HG03280 (cell line): Measurements from ENCODE around the gene BRPF1.

Experiments
- ATAC-seq: cut with Tn5 transposase; IDR thresholded peaks from one replicate; pipeline ENCODE4 v1.9.1; 2021; ENCODE audit warnings: mild to moderate bottlenecking, moderate library complexity; ENCODE audit not compliant: unreplicated experiment

The BRPF1 gene

DNA sequence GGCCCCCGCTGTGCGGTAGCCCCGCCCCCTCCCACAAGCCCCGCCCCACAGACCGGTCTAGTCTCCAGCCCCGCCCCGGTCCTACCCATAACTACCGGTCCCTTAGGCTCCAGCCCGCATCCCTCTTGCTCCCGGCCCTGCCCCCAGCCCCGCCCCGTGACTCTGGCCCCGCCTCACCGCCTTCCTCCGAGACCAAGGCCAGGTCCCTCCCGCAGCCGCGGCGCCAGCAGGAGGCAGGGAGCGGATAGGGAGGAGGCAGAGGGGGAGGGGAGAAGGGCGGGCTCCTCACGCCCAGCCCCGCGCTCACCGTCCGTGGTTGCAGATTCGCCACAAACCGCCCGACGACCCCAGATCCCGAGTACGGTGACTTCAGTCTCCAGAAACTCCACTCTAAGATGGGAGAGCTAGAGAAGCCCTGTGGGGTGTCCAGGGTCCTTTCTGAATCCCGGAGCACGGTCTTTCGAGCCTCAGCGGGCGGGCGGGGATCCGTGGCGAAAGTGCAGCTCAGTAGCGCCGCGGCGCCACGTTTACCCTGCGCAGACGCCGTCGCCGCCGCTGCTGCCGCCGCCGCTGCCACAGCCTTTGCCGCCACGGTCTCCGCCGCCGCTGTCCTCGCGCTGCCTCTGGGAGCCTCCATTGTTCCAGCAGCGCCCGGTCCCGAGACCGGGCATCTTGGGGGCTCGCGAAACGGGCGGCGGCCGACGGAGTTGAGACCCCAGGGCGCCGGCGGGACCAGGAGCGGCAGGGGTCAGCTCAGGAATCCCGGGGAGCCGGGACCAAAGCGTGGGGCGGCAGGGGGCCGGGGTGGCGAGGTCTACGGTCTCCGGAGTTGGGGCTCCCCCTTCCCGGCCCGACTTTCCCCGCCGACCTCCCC, at the start of gene BRPF1:
Gene BRPF1, plus strand, starts transcription at position 530 of the 874 bp plus-strand sequence. CDS start 2,406 bp downstream, outside the sequence.
- ATAC-seq: peak; percentile 96

DNA sequence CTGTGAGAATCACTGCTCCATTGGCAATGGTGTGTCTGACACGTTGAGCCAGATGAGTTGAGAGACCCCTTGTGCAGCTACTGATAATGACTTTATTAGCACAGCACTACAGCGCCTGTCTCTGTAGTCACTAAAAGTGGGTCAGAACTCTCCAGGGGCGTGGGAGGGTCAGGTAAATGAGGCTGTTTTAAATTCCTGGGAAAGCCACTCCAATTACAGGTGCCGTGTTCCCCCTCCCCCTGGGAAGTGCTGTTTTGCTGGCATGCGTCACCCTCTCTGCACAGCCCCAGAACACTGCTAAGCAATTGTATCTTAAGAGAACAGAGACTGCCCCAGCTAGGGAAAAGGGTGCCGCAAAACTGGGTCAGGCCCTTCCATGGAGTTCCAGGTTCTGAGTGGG, 49.4 kb upstream of the BRPF1 start:
- ATAC-seq: no peak

DNA sequence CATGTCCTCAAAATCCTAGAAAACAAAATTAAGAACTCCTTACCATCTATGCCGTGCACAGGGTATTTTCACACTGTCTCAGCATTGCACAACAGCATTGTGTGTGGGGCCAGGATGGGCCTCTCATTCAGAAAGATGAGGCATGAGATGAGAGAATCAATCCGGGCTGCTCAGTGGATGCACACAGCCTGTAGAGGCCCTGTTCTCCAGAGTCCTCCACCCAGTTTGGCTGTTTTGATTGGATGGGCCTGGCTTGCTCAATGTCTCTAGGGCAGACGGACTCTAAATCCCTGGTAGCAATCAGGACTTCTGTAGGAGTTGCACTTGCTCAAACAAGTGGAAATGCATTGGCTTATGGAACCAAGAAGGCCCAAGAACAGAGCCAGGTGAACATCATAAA, 48.1 kb upstream of the BRPF1 start:
- no peak for ATAC-seq

DNA sequence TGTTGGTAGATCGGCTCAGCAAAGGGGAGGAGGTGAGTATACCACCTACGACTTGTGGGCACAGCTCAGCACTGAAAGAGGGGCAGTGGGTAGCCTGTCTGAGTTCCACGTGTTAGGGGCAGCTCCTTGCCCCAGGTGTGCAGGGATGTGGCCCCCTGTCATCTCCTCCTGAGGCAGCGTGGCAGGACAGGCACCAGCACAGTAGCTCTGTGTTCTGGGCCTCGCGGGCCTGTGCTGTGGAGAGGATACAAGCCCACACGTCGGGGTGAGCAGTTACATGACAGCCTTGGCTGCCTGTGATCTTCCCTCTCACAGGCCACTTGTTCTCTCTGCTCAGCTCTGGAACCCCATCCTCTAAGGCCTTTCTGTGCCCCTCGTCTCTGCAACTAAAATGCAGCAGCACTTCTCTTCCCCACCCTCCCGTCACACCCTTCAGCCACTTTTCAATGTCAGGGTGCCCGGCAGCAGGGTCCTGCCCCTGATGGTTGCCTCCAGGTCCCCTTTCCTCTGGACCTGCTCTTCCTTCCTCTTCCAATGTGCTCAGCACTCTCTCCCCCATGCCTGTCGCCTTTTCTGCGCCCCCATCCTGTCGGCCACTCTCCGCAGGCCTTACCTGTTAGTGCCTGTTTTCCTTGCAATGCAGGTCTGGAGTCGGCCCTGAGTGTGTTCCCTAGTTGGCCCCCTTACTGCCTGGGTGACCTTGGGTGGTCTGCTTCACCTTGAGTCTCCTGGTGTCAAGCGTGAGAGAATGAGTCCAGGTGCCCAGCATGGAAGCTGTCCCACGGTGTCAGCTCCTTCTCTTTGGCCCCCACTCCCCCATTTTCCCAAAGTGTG, 46.1 kb upstream of the BRPF1 start:
- ATAC-seq: no peak

- no peak for ATAC-seq
These were observed 45.4 kb upstream of the BRPF1 start for GRCh38 chr3:9686050-9686550.

DNA sequence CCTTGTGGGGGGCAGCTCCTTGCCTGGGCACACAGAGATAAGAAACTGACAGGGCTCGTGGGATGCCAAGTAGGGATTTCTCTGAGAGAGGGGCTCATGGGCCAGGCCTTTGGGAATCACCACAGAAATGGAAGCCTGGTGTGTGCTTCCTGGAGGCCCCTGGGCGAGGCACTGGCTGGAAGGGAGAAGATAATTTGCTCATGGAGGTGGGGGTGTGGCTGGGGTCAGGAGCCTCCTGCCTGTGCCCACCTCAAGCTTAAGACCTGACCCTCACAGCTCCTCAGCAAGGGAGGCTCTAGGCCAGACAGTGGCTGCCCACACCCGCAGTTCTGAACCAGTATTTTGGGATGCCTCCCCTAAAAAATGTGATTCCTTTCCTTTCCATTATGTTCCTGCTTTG, 44.8 kb upstream of the BRPF1 start:
- ATAC-seq: no peak

GRCh38 chr3:9687514-9687913, 44.0 kb upstream of the BRPF1 start:
- ATAC-seq: no peak

DNA sequence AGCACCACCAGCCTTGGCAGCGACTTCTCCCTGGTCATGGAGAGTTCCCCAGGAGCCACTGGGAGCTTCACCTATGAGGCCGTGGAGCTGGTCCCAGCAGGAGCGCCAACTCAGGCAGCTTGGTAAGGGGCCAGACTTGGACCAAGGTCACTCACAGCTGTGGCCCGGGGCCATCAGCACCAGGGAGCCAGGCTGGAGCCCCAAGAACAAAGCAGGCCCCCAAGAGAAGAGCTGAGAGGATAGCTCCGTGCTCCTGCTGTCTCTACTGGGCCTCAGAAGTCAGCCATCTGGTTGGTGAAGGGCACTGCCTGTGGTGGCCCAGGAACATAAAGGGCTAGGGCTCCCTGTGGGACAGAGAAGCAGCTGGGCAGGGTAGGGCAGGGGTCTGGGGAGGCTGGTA, 42.6 kb upstream of the BRPF1 start:
- ATAC-seq: no peak

DNA sequence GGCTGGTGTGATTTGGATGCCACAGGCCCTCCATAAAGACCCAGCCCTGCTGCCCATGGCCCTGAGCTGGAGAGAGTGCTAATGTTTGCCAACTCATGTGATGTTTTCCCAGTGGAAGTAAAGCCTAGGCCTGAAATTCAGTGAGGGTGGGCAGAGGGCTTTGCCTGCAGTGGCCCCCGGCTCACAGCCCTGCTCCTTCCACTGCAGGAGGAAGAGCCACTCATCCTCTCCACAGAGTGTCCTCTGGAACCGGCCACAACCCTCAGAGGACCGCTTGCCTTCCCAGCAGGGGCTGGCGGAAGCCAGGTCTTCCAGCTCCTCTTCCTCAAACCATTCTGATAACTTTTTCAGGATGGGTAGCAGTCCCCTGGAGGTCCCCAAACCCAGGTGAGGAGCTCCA, 41.8 kb upstream of the BRPF1 start:
- ATAC-seq: no peak

GRCh38 chr3:9690451-9691450, 40.8 kb upstream of the BRPF1 start:
- ATAC-seq: peak; percentile 87

DNA sequence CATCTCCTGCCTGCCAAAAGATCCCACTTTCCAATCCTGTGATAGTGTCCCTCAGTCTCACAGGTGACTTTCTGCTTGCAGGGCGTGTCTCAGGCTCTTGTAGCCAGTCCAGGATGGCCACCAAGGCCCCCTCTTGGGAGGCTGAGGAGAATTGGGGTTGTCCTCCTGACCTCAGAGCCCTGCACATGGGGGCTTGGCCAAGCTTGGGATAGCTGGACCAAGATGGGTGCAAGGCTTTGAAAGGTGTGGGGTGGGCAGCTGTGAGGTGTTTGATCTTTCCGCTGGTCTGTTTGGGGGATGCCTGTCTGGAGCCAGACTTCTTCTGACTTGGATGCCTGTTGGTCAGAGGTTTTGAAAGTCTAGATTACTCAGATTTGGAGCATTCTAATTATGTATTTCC, 39.9 kb upstream of the BRPF1 start:
- ATAC-seq: no peak

GRCh38 chr3:9692416-9692815, 39.1 kb upstream of the BRPF1 start:
- ATAC-seq: no peak

GRCh38 chr3:9695345-9695744, 36.2 kb upstream of the BRPF1 start:
- no peak for ATAC-seq

DNA sequence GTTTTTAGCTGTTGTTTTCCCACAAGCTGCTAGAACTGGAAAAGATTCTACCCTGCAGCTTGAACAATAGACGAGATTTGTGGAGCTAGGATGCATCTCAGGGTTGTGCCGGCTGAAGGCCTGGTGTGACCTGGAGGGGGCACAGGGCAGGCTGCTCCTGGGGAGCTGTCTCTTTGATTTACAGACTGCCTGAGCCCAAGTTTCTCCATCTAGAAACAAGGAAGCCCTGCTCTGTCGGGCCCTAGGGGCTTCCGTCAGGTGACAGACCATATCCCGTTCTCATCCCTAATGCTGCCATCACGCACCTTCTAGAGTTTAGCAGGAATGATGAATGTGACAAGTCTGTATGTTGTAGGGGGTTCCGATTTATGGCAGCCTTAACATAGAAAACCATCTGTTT, 35.8 kb upstream of the BRPF1 start:
- ATAC-seq: no peak

DNA sequence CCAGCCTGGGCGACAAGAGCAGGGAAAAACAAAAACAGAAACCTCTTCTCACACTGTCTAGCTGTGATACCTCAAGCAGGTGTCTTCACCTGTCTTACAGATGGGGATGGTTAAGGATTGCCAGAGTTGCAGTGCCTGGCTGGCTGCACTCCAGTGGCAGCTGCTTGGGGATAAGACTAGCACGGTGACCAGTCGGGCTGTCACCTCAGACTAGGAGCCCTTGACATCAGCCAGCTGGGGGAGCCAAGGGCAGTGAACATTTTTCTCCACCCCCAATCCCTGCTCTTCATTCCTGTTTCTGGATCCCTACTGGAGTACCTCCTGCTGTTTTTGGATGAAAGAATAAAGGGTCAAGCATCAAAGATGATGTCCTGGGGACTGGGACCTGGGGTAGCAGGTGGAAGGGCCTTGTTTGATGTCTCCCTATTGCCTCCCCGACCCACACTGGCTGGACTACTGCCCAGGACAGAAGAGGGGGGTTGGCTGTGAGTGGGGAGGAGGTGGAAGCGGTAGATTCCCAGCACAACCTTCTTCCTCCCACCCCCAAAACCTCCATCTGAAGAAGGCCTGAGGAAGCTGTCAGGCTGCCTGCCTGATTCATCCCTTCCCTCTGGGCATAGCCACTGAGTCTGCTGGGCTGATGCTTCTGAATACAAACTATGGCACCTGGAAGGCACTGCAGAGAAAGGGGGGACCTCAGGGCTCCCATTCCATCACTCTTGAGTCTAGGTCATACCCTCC, 34.9 kb upstream of the BRPF1 start:
- no peak for ATAC-seq

DNA sequence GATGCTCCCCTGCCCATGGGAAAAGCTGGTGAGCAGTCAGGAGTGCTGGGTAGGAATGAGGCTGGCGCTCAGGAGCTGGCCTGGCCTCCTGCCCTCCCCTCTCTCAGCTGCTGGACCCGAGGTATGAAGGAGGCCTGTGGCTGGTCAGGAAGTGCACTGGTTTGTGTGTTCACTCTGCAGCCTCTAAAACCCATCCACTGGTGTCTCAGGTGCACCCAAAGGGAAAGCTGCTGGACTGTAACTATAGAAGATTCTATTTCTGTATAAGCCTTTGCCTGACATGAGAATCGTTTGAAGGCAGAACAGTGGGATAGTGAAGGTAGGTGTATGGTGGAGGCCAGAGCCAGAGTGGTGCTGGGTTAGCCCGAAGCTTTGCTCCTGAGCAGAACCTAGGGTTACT, 33.6 kb upstream of the BRPF1 start:
- no peak for ATAC-seq

DNA sequence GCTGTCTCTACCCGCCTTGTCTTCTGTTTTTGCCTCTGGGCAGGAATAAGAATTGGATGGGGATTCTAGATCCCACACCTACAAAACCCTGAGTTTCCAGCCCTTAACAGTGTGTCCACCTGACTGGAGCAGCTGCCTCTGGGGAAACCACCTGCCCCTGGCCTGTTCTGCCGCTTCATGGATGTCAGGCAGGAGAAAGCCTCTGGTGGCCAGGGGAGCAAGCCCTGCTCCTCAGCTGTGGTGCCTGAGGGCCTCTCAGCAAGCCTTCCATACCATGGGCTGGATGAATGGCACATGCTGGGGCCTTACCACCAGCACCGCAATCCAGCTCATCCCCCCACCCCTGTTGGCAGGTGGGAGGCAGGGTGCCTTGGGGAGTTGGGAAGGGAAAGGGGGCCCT, 33.2 kb upstream of the BRPF1 start:
- no peak for ATAC-seq

DNA sequence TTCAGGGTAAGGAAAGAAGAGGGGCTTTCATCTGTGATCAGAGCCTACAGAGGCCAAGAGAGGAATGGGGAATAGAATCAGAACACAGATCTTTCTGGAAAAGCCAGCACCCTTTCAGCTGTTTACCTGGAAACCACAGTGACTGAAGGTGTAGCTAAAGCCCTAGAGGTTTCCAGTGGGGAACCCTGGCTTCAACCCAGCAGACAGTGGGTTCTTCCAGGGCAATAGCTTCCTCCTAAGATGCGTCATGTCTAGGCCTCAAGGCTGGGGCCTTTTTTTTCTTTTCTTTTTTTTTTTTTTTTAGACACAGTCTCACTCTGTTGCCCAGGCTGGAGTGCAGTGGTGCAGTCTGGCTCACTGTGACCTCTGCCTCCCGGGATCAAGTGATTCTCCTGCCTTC, 31.0 kb upstream of the BRPF1 start:
- no peak for ATAC-seq

- no peak for ATAC-seq
These were observed 30.5 kb upstream of the BRPF1 start for GRCh38 chr3:9701006-9701405.

- ATAC-seq: no peak
These were observed 29.8 kb upstream of the BRPF1 start for GRCh38 chr3:9701711-9702110.
